Measurements from ENCODE around the gene YIPF2.

YIPF2 gene

GRCh38 chr19:10936661-10937084, 8.2 kb upstream of the YIPF2 start:
- DNase-seq (ENCODE audit: low read depth): no peak

- DNase-seq (ENCODE audit: low read depth): no peak
These were observed 7.1 kb upstream of the YIPF2 start for GRCh38 chr19:10935371-10936059.

DNA sequence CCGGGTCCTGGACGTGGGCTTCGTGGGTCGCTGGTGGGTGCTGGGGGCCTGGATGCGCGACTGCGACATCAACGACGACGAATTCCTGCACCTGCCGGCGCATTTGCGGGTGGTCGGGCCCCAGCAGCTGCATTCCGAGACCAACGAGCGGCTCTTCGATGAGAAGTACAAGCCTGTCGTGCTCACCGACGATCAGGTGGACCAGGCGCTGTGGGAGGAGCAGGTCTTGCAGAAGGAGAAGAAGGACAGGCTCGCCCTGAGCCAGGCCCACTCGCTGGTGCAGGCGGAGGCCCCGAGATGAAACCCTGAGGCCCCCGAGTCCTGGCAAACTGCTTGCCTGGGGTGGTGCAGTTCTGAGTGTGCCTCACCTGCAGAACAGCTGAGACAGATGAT, 959 bp upstream of the YIPF2 start:
- DNase-seq (ENCODE audit: low read depth): no peak

- no peak for DNase-seq (ENCODE audit: low read depth)
These were observed 493 bp downstream of the YIPF2 start for GRCh38 chr19:10927730-10928562.

DNA sequence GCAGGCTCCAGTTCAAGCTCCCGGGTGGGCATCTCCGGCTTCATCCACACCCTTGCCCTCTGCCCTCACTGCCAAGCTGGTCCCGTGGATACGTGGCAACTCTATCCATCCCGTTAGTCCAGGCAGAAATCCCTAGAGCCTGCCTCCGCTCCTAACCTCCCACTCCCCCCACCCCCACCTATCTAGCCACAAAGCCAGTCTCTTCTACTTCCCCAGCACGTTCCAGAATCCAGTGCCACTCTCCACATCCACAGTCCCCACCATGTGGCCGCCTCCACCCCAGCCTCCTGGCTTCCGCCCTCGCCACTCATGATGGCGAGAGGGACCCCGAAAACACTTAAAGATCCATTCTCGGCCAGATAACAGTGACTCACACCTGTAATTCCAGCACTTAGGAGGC, 3.8 kb downstream of the YIPF2 start:
- no peak for DNase-seq (ENCODE audit: low read depth)

GRCh38 chr19:10923260-10924112, 5.0 kb downstream of the YIPF2 start:
- no peak for DNase-seq (ENCODE audit: low read depth)

DNA sequence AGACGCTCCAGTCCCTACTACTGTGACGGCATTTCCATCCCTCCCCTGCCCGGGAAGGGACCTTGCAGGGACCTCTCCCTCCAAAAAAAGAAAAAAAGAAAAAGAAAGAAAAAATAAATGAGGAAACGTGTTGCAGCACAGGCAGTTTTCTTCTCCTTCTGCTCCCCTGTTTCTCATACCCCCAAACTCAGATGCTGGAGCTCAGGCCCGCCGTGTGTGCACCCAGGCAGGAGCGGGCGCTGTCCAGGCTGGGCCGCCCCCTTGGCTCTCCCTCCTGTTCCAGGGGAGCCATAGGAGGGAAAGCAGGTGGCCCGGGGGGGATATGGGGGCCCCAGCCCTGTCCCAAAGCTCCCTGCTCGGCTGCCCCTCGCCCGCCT, 5.8 kb downstream of the YIPF2 start:
- DNase-seq (ENCODE audit: low read depth): no peak

DNA sequence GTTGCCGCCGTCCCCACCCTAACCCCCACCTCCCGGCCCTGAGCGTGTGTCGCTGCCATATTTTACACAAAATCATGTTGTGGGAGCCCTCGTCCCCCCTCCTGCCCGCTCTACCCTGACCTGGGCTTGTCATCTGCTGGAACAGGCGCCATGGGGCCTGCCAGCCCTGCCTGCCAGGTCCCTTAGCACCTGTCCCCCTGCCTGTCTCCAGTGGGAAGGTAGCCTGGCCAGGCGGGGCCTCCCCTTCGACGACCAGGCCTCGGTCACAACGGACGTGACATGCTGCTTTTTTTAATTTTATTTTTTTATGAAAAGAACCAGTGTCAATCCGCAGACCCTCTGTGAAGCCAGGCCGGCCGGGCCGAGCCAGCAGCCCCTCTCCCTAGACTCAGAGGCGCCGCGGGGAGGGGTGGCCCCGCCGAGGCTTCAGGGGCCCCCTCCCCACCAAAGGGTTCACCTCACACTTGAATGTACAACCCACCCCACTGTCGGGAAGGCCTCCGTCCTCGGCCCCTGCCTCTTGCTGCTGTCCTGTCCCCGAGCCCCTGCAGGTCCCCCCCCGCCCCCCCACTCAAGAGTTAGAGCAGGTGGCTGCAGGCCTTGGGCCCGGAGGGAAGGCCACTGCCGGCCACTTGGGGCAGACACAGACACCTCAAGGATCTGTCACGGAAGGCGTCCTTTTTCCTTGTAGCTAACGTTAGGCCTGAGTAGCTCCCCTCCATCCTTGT, 6.4 kb downstream of the YIPF2 start:
- DNase-seq (ENCODE audit: low read depth): no peak

GRCh38 chr19:10921199-10921909, 7.1 kb downstream of the YIPF2 start:
- DNase-seq (ENCODE audit: low read depth): no peak

DNA sequence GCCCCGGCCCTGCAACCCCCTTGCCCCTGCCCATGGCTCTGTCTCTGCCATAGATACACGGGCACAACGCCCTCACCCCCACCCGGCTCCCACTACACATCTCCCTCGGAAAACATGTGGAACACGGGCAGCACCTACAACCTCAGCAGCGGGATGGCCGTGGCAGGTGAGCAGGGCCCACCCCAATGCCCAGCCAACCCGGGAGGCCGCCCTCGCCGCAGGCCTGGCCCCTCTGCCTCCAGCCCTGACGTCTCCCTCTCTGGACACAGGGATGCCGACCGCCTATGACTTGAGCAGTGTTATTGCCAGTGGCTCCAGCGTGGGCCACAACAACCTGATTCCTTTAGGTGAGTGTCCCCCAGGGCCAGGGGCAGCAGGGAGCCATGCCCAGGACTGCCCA, 7.7 kb downstream of the YIPF2 start:
- DNase-seq (ENCODE audit: low read depth): no peak

GRCh38 chr19:10920288-10920655, 8.2 kb downstream of the YIPF2 start:
- DNase-seq (ENCODE audit: low read depth): no peak

DNA sequence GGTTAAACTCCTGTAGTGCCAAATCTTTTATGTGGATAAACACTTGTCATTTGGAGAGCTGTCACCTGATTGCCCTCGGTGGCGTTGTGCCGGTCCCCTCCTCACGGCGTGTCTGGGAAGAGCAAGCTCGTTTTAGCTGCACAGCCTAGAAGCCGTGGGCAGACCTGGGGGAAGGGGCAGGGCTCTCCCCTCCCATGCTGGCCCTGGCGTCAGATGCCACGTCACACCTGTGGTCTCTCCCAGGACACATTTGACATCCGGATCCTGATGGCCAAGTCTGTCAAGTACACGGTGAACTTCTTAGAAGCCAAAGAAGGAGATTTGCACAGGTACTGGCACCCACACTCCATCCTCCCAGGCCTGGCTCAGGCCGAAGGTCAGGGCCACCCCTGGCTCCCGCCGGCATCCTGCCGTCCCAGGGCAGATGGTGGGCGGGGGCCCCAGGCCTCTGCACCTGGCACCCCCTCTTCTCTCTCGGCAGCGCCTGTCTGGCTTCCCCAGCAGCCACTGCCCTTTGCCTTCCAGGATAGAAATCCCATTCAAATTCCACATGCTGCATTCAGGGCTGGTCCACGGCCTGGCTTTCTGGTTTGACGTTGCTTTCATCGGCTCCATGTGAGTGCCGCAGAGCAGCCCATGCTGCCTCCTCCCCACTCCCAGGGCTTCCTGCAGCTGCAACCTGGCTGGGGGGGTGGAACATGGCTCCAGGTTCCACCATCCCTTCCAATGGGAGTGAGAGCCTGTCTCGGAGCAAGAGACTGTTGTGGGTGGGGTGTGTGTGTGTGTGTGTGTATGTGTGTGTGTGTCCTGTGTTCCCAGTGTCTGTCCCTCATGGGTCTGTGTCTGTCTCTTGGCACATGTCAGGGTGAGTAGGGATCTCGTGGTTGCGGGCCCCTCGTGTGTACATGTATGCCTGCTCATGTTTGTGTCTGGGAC, 8.8 kb downstream of the YIPF2 start:
- DNase-seq (ENCODE audit: low read depth): no peak

DNA sequence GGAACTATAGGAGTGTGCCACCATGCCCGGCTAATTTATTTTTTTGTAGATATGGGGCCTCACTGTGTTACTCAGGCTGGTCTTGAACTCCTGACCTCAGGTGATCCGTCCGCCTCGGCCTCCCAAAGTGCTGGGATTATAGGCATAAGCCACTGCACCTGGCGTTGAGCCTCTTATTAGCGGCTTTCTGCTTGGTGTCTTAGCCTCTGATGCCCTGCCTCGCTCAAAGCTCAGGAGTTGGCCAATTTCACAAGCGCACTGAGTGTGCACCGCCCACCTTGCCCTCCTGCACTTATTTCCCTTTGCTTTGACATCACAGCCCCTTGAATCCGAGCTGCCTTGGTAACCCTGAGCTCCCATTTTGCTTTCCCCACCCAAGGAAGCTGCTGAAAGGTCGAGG, 10.1 kb downstream of the YIPF2 start:
- no peak for DNase-seq (ENCODE audit: low read depth)

- DNase-seq (ENCODE audit: low read depth): no peak
These were observed 11.8 kb downstream of the YIPF2 start for GRCh38 chr19:10916602-10917001.

DNA sequence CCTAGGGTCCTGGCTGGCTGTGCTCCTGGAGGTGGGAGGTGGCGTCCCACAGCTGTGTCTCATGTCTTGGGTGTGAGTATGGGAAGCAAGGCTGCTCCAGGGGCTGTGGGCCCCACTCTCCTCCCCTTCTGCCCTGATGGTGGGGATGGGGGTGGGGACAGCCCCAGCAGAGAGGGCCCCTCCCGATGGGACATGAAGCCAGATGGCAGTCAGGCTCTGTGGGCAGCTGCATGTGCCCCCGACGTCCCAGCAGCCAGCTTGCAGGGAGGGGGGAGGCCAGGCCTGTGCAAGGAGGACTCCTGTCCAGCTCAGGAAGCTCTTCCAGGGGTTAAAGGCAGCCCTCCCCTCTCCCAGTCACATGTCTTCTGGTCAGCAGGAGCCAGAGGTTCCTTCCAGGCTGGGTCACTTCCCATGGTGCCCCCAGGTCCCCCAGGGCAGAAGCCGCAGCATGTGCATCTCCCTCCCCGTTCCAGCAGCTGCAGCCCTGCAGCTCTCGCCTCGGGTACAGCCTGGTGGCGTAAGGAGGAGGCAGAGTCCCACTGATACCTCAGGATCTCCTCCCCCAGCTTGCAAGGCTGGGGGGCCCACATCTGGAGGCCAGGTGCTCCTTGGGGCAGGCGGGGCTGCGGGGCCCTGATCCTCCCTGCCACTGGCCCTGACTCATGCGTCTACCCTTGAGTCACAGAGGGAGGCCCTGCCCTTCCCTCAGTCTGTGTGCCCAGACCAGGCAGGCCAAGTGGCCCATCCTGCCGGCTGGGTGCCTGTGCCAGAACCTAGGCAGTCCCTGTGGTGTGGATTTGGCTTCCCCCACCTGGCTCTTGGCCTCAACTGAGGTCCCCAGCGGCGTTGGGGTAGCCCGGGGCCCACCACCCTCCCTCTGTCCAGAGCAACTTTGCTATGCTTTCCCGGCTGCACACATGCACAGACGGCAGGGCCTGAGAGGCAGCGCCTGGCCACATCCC, 13.0 kb downstream of the YIPF2 start:
- no peak for DNase-seq (ENCODE audit: low read depth)

DNA sequence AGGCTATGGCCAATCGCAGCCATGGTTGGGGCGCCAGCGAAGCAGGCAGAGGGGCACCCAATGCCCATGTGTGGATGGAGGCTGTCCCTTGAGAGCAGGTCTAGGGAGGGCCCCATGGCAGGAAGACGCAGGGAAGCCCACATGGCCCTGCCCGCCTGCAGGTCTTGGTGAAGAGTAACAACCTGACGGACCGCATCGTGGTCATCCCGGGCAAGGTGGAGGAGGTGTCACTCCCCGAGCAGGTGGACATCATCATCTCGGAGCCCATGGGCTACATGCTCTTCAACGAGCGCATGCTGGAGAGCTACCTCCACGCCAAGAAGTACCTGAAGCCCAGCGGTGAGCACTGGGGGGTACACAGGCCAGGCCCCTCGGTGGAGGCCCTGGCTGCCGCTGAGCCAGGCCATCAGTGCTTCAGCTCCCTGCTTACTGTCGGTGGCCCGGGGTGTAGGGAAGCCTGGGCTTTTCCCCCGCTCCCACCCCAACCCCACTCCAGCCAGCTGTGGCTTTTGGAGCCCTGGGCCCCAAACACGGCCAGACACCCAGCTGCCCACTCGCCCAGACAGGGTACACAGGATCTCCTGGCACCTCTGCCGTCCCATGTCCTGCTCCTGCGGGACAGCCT, 14.6 kb downstream of the YIPF2 start:
- DNase-seq (ENCODE audit: low read depth): no peak

DNA sequence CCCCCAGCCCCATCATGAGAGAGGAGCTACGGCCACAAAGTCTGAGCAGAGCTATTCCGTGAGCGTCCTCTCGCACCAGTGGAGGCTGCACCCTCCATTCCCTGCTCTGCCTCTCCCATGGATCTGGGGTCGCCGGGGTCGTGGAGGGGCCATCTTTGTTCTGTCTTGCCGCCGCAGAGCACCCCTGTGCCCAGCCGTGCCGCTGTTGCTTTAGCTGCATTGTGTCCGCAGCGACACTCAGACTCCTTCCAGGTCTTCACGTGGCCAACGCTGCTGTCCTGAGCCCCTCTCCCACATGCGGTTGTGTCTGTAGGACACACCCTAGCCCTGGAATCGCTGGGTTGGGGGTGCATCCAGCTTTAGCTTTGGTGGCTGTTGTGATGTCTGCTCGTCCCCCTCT, 15.8 kb downstream of the YIPF2 start:
- no peak for DNase-seq (ENCODE audit: low read depth)

- no peak for DNase-seq (ENCODE audit: low read depth)
These were observed 16.7 kb downstream of the YIPF2 start for GRCh38 chr19:10911579-10912363.
